HK-2 (cell line): Measurements from ENCODE around the gene DCHS1.

Source experiments
- DNase-seq: peaks from one replicate; pipeline ENCODE4 v3.0.0-alpha.2; 2018; ENCODE audit not compliant: unreplicated experiment

DCHS1 gene

GRCh38 chr11:6647836-6648235 lies 7.8 kb downstream of the DCHS1 start:
- DNase-seq, result no peak

- DNase-seq, result no peak
These were observed 8.5 kb downstream of the DCHS1 start for GRCh38 chr11:6646918-6647679.

- DNase-seq, result no peak
These were observed 9.1 kb downstream of the DCHS1 start for GRCh38 chr11:6646576-6646917.

GRCh38 chr11:6646071-6646470 lies 9.5 kb downstream of the DCHS1 start:
- no peak for DNase-seq

GRCh38 chr11:6642957-6643356 lies 12.7 kb downstream of the DCHS1 start:
- no peak for DNase-seq

- no peak for DNase-seq
These were observed 14.5 kb downstream of the DCHS1 start for GRCh38 chr11:6640985-6641701.

- DNase-seq, result no peak
These were observed 15.3 kb downstream of the DCHS1 start for GRCh38 chr11:6640036-6640984.

- no peak for DNase-seq
These were observed 17.2 kb downstream of the DCHS1 start for GRCh38 chr11:6638429-6638828.

- no peak for DNase-seq
These were observed 17.7 kb downstream of the DCHS1 start for GRCh38 chr11:6637871-6638270.

- DNase-seq, result no peak
These were observed 19.1 kb downstream of the DCHS1 start for GRCh38 chr11:6636480-6636879.

GRCh38 chr11:6635082-6635932 lies 20.3 kb downstream of the DCHS1 start:
- no peak for DNase-seq

- no peak for DNase-seq
These were observed 21.1 kb downstream of the DCHS1 start for GRCh38 chr11:6634534-6634933.

GRCh38 chr11:6633422-6634408 lies 21.9 kb downstream of the DCHS1 start:
- no peak for DNase-seq

- no peak for DNase-seq
These were observed 23.2 kb downstream of the DCHS1 start for GRCh38 chr11:6632116-6633073.

GRCh38 chr11:6631361-6631890 lies 24.2 kb downstream of the DCHS1 start:
- DNase-seq, result no peak

GRCh38 chr11:6630632-6631291 lies 24.8 kb downstream of the DCHS1 start:
- DNase-seq, result no peak

- DNase-seq, result no peak
These were observed 25.5 kb downstream of the DCHS1 start for GRCh38 chr11:6629892-6630631.

- no peak for DNase-seq
These were observed 26.1 kb downstream of the DCHS1 start for GRCh38 chr11:6629573-6629891.
